K562 (cell line): ENCODE data around the gene LRRC74B. TPM values are rescaled to one million over a fixed set of nuclear protein-coding genes. Genes with fewer than 3 reads are reported as not detected.

Source experiments
- BCLAF1 ChIP-seq, 2 experiments: fragments of 450-650 bp in 1 of 2; IDR thresholded peaks; 2 replicates each; pipeline ENCODE4 v1.6.1; 2011 to 2017; ENCODE audit warnings: low read depth in 2 of 2, antibody characterized with exemption in 1 of 2, borderline replicate concordance in 1 of 2, low read length in 1 of 2, mild to moderate bottlenecking in 1 of 2, mixed read lengths in 1 of 2; ENCODE audit not compliant: control insufficient read depth in 1 of 2
- BRF2 ChIP-seq: IDR thresholded peaks from 3 replicates; pipeline ENCODE4 v1.6.1; 2011; ENCODE audit warnings: borderline replicate concordance, mild to moderate bottlenecking; ENCODE audit not compliant: insufficient read length, insufficient read depth
- GATAD2B ChIP-seq: fragments of 450-650 bp; IDR thresholded peaks from 2 replicates; pipeline ENCODE4 v1.6.1; 2017; ENCODE audit warnings: mild to moderate bottlenecking, borderline replicate concordance
- HMBOX1 ChIP-seq: sonication (generic); IDR thresholded peaks from 2 replicates; pipeline ENCODE4 v1.6.1; 2016
- MIER1 ChIP-seq: fragments of 450-650 bp; IDR thresholded peaks from 2 replicates; pipeline ENCODE4 v1.6.1; 2016; ENCODE audit warnings: antibody characterized with exemption, mild to moderate bottlenecking, low read depth
- NFRKB ChIP-seq: fragments of 450-650 bp; IDR thresholded peaks from 2 replicates; pipeline ENCODE4 v1.6.1; 2016; ENCODE audit warnings: low read depth
- PHF20 ChIP-seq: fragments of 450-650 bp; IDR thresholded peaks from 2 replicates; pipeline ENCODE4 v1.6.1; 2018; ENCODE audit not compliant: partially characterized antibody
- PRPF4 ChIP-seq: fragments of 200-400 bp; formaldehyde crosslinking; IDR thresholded peaks from one replicate; pipeline ENCODE4 v1.6.1; 2017; ENCODE audit warnings: low read length, low read depth, mild to moderate bottlenecking; ENCODE audit not compliant: insufficient read depth, poor library complexity, severe bottlenecking
- RAD51 ChIP-seq: fragments of 450-650 bp; IDR thresholded peaks from 2 replicates; pipeline ENCODE4 v1.7.1; 2016; ENCODE audit warnings: low read depth, mild to moderate bottlenecking, borderline replicate concordance
- TARDBP ChIP-seq: fragments of 450-650 bp; IDR thresholded peaks from 2 replicates; pipeline ENCODE4 v1.6.1; 2016
- TBL1XR1 ChIP-seq, 2 experiments: IDR thresholded peaks; 2 replicates each; pipeline ENCODE4 v1.6.1; 2012; ENCODE audit warnings: improper control_type of control experiment in 2 of 2, low read length in 2 of 2, mild to moderate bottlenecking in 1 of 2
- TCFL5 ChIP-seq: fragments of 250-450 bp; sonication (Bioruptor Pico); conservative IDR thresholded peaks from 2 replicates; pipeline ENCODE4 v1.6.1; 2021; ENCODE audit warnings: mild to moderate bottlenecking, moderate library complexity, matching md5 sums
- TEAD4 ChIP-seq, 2 experiments: sonication (generic) in 1 of 2; formaldehyde crosslinking in 1 of 2; IDR thresholded peaks; 2 replicates each; pipeline versions ENCODE4 v1.6.1 to v1.8.0; 2012 to 2022; ENCODE audit warnings: borderline replicate concordance in 1 of 2, inconsistent platforms in 1 of 2, low read length in 1 of 2, mild to moderate bottlenecking in 1 of 2, missing genetic modification reagents in 1 of 2
- YBX1 ChIP-seq: fragments of 450-650 bp; IDR thresholded peaks from 2 replicates; pipeline ENCODE4 v1.7.1; 2016; ENCODE audit warnings: mild to moderate bottlenecking
- ZC3H4 ChIP-seq: sonication (generic); formaldehyde crosslinking; IDR thresholded peaks from 2 replicates; pipeline ENCODE4 v1.9.0; 2021; ENCODE audit warnings: missing genetic modification reagents, borderline replicate concordance
- ZKSCAN1 ChIP-seq: fragments of 150-350 bp; IDR thresholded peaks from 2 replicates; pipeline ENCODE4 v1.6.1; 2016; ENCODE audit warnings: low read depth, low read length
- ZNF212 ChIP-seq: fragments of 450-650 bp; formaldehyde crosslinking; IDR thresholded peaks from 2 replicates; pipeline ENCODE4 v1.4.0; 2020; ENCODE audit warnings: mild to moderate bottlenecking
- ZNF3 ChIP-seq: fragments of 250-450 bp; sonication (Bioruptor Pico); IDR thresholded peaks from 2 replicates; pipeline ENCODE4 v1.5.0; 2021; ENCODE audit warnings: mild to moderate bottlenecking, moderate library complexity
- ZNF830 ChIP-seq: fragments of 250-450 bp; sonication (Bioruptor Pico); IDR thresholded peaks from 2 replicates; pipeline ENCODE4 v1.5.0; 2021; ENCODE audit warnings: mild to moderate bottlenecking
- polyA plus RNA-seq, 8 experiments: library from polyadenylated mRNA; depleted of rRNA in 4 of 8; stranded (reverse) in 5 of 8; unstranded in 3 of 8; fragments of >200 nt; fragmentation: Nextera tagmentation in 2 of 8; fragmentation: Illumina TruSeq in 1 of 8; extraction: Ambion mirVana in 2 of 8; extraction: Trizol in 1 of 8; gene quantifications; 2 replicates each; pipeline versions ENCODE4 v1.2.1 to v1.2.3, GENCODE V29; 2011 to 2014; ENCODE audit warnings: inconsistent platforms in 1 of 8, missing spikeins in 1 of 8
- total RNA-seq, 7 experiments: library from RNA; depleted of rRNA in 6 of 7; stranded (reverse); fragments of >200 nt in 6 of 7; fragmentation: Illumina TruSeq in 2 of 7; extraction: Trizol in 2 of 7; gene quantifications; 2 replicates each; pipeline versions ENCODE4 v1.2.1 to v1.2.3, GENCODE V29; 2011 to 2021; ENCODE audit warnings: low replicate concordance in 1 of 7
- TF ChIP-seq, protein P1 (sequence below): fragments of 450-650 bp; IDR thresholded peaks from 2 replicates; pipeline ENCODE4 v1.6.1; 2016; ENCODE audit warnings: antibody characterized with exemption

The LRRC74B gene
- total and polyA plus RNA-seq, 9 of the 15 experiments (the other 6 are each of a cell fraction or from before 2014, with no cell fraction given): not detected

GRCh38 chr22:21055880-21056319 is 10.2 kb downstream of the LRRC74B start (continued):
- no peak for TF ChIP-seq BRF2
- no peak for TF ChIP-seq TBL1XR1 (IDR thresholded peaks at IDR 0.05; ENCODE audit: low read length in 2 of 2)
- 0 out of 2 replicates have a peak, but pooled peaks have one; percentile 10 for TF ChIP-seq ZNF212 (CRISPR knock-in tag)
- no peak for TF ChIP-seq PRPF4
- TF ChIP-seq NFRKB: no peak
- no peak for TF ChIP-seq HMBOX1
- TF ChIP-seq MIER1: no peak
- no peak; the same call in 1 of the 2 replicates for TF ChIP-seq TARDBP
- no peak for TF ChIP-seq ZNF3 (CRISPR knock-in tag)
- no peak for TF ChIP-seq GATAD2B
- no peak for TF ChIP-seq BCLAF1 (IDR thresholded peaks at IDR 0.05; ENCODE audit: borderline replicate concordance in 1 of 2, control insufficient read depth in 1 of 2, low read depth in 2 of 2, low read length in 1 of 2)
- TF ChIP-seq ZKSCAN1: no peak
- TF ChIP-seq ZNF830 (CRISPR knock-in tag): peak; percentile 14; the same call in 1 of the 2 replicates
- TF ChIP-seq TEAD4 (IDR thresholded peaks at IDR 0.05; ENCODE audit: low read length): no peak
- TF ChIP-seq TEAD4 (CRISPR knock-in tag; IDR thresholded peaks at IDR 0.05; ENCODE audit: borderline replicate concordance): no peak
- TF ChIP-seq PHF20: no peak
- no peak for TF ChIP-seq YBX1
- no peak for TF ChIP-seq RAD51
- TF ChIP-seq TCFL5 (CRISPR knock-in tag): no peak
- no peak for TF ChIP-seq ZC3H4
- TF ChIP-seq, protein P1, sequence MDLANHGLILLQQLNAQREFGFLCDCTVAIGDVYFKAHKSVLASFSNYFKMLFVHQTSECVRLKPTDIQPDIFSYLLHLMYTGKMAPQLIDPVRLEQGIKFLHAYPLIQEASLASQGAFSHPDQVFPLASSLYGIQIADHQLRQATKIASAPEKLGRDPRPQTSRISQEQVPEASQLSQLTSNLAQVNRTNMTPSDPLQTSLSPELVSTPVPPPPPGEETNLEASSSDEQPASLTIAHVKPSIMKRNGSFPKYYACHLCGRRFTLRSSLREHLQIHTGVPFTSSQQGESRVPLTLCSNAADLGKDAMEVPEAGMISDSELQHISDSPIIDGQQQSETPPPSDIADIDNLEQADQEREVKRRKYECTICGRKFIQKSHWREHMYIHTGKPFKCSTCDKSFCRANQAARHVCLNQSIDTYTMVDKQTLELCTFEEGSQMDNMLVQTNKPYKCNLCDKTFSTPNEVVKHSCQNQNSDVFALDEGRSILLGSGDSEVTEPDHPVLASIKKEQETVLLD: no peak
